ENCODE results near the gene HIF1A.

Gene HIF1A

GRCh38 chr14:61673305-61673704 is 22.0 kb upstream of the HIF1A start:
- no peak overlapping the region for H3K27ac ChIP-seq
- TF ChIP-seq CTCF (conservative IDR thresholded peaks at IDR 0.05) = no peak

DNA sequence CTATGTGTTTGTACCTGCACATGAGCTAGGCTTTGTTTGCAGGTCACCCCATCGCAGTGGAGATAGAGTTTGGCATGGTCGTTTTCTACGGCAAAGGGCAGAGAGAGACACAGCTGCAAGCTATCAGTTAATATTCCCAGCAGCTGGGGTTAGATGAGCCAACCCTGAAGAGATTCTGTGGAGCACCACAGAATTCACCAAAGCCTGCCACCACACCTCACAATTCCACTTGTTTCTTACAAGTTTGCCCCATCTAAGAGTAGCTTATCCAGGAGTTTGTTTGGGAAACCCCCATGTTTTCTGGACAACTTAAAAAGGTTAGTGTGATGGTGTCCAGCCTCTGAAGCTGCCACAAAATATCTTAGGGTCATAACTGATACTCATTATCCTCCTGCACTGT is 20.0 kb upstream of the HIF1A start:
- no peak overlapping the region for H3K27ac ChIP-seq
- TF ChIP-seq CTCF (conservative IDR thresholded peaks at IDR 0.05) = no peak

GRCh38 chr14:61677479-61677878 is 17.8 kb upstream of the HIF1A start:
- no peak for TF ChIP-seq CTCF (conservative IDR thresholded peaks at IDR 0.05)
- H3K27ac ChIP-seq = no peak overlapping the region

- H3K27ac ChIP-seq = no peak overlapping the region
- TF ChIP-seq CTCF (conservative IDR thresholded peaks at IDR 0.05) = no peak
Observed at GRCh38 chr14:61678975-61679374, 16.3 kb upstream of the HIF1A start.

DNA sequence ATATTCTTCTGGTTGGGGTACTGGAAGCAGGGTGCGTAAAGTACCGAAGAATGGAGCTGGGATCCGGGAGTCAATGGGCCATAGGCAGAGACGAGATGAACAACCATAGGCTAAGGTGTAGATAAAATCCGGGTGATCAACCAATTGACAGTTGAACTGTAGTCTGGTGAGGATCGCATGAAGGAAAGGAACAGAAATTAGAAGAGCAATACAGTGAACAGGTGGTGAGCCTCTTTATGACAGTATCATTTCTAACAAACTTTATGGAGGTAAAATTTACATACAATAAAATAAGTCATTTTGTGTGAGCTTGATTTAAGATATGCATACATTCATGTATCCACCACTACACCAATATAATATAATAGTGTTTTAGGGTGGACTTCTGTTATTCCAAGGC is 13.9 kb upstream of the HIF1A start:
- TF ChIP-seq CTCF (conservative IDR thresholded peaks at IDR 0.05) = no peak
- no peak overlapping the region for H3K27ac ChIP-seq

GRCh38 chr14:61683108-61683507 is 12.2 kb upstream of the HIF1A start:
- no peak overlapping the region for H3K27ac ChIP-seq
- TF ChIP-seq CTCF (conservative IDR thresholded peaks at IDR 0.05) = no peak

GRCh38 chr14:61690039-61690438 is 5.3 kb upstream of the HIF1A start:
- no peak for TF ChIP-seq CTCF (conservative IDR thresholded peaks at IDR 0.05)

DNA sequence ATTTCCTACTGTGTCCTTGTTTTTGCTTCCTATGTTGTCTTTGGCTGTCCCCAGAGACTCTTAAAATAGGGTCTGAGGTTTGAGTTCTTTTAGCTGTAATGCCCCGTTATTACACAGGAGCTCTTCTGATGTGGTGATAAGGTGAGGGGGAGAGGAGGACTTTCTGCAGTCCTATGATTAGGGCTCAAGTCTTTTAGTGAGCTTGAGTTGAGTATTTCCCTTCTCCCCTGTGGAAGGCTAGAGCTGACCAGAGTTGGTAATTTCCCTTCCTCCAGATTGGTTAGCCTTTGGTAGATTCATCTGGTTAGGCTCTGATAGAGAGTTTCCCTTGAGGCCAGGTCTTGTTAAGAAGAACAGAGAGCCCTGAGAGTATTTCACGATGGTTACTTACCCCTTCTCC is 4.3 kb upstream of the HIF1A start:
- no peak for TF ChIP-seq CTCF (conservative IDR thresholded peaks at IDR 0.05)
- no peak overlapping the region for H3K27ac ChIP-seq

More at GRCh38 chr14:61690039-61690438, 5.3 kb upstream of the HIF1A start:
- H3K27ac ChIP-seq = no peak overlapping the region

Measured in VCaP (cell line).